NCI-H82 treated with DMSO at 0.1 percent for 48 hours (cell line): ENCODE results near the gene ZNF521.
"Not testable (repeated sequence)": the region's sequence is repeated elsewhere in the genome, so short reads cannot be mapped to it uniquely, and the experiment has no call there.

Source experiments
- DNase-seq: peaks from one replicate; lab custom pipeline; 2025; ENCODE audit not compliant: unreplicated experiment; lab: John Stamatoyannopoulos, UW

ZNF521 gene

DNA sequence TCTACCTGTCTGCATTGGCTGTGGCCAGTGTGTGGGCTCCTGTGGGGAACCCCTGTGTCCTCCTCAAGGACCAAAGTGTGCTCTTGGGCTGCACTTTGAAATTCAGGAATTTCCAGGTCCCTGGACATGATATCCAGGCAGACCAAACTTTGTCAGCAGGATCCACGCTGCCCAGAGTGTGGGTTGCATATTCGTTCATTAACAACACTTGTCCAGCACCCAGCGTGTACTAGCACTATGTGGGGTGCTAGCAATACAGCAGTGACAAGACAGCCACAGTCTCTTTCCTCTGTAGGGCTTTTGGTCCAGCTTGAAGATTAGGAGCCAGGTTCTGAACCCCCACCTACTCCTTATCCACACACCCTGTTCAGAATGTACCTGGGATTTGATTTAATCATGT lies 304.5 kb downstream of the ZNF521 start:
- DNase-seq, result no peak

DNA sequence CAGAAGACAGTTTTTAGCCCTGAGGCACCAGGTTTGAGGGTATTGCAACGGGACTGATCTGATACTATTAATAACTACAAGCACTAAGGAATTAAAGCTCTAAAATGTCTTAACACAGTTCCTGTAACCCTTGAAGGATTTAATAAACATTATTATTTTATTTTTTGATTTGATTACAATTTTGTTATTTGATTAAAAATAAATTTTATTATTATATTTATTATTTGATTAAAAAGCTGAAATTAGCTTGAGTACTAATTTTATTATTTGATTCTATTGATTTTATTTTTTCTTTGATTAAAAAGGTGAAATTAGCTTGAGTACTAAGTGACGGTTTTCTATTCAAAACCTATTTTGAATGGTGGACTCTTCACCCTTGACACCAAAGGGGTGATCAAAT lies 307.3 kb downstream of the ZNF521 start:
- DNase-seq, result no peak

- no peak for DNase-seq
Observed at GRCh38 chr18:25043104-25043503, 308.9 kb downstream of the ZNF521 start.

DNA sequence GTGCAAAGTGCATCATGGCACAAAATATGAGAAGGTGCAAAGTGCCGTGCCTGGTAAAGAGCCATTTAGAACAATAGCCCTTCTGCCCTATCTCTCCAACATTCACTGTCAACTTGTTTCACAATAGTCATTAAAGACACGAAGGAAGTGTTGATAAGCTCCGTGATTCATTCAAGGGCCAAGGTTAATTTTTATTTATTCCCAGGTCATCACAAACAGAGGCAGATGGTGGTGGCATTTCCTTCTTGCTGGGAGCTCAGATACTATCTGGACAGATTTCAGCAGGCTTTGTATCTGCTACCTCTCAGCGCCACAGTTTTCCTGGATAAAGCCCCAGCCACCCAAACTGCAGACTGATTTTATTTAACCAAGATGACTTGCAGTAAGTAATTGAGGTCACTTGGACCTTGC lies 309.3 kb downstream of the ZNF521 start:
- DNase-seq, result no peak

DNA sequence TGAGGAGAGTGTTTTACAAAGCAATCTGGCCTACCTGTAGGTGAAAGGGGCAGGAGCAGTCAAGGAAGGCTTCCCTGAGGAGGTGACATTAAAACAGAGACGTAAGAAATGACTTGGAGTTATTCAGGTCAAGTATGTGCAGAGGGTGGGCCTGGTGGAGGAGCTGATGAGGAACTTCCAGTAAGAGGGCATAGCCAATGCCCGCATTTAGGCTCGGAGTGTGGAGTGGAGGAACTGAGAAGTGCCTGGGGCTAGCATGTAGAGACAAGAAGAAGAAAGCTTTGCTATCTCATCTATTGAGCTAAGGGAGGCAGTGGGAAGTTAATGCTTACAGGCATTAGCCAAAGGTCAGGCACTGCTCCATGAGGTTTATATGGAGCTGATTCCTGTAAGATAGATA lies 312.2 kb downstream of the ZNF521 start:
- no peak for DNase-seq

DNA sequence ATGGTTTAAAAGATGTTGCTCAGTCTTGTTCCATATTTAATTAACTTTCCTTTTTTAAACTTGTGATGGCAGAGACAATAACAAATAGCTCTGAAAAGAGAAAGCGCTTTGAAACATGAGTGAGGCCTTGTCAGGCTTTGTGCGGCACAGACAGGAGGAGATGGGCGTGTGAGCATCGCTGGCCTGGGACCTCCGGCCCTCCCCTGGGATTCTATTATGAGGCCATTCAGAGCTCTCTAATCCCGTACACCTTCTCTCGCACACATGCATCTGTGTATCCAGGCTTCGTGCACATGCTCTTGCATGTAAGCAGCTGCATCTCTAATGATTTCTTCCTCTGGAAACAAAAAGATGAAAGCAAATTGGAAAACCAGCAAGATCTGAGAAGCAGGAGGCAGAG lies 313.7 kb downstream of the ZNF521 start:
- DNase-seq, result no peak

DNA sequence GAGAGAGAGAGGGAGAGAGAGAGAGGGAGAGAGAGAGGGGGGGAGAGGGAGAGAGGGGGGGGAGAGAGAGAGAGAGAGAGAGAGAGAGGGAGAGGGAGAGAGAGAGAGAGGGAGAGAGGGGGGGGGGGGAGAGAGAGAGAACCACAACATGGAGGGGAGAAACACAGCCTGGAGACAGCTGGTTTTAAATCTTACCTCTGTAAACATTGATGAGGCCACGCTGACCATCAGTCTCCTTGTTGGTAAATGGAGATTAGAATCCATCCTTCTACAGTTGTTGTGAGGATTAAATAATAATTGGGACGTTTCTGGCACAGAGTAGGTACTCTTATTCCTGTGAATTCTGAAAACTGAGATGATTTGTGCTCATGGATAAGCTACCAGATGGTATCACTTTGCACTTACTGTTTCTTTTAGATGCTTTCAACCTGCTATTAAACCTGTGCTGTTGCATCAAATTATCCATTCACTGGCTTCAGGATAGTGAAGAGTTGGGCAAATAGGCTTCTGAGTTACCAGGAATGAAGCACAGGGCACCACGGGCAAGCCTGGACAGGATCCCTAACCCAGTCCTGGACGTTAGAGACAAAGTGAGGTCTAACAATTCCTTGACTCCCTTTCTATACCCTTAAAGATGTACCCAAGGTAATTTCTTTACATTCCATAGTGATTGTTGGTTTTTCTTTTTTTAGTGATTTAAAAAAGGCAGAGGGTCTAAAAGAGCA lies 318.1 kb downstream of the ZNF521 start:
- no peak for DNase-seq

GRCh38 chr18:25033175-25033574 lies 318.8 kb downstream of the ZNF521 start:
- not testable (repeated sequence) for DNase-seq

DNA sequence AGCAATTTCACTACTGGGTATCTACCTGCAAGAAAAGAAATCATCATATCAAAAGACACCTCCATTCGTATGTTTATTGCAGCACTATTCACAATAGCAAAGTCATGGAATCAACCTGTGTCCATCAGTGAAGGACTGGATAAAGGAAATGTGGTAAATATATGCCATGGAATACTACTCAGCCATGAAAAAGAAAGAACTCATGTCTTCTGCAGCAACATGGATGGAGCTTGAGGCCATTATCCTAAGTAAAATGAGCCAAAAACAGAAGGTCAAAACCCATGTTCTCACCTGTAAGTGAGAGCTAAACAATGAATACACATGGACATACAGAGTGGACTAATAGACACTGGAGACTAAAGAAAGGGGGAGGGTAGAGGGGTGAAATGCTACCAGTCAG lies 322.2 kb downstream of the ZNF521 start:
- DNase-seq, result no peak

GRCh38 chr18:25019931-25020330 lies 332.0 kb downstream of the ZNF521 start:
- no peak for DNase-seq

DNA sequence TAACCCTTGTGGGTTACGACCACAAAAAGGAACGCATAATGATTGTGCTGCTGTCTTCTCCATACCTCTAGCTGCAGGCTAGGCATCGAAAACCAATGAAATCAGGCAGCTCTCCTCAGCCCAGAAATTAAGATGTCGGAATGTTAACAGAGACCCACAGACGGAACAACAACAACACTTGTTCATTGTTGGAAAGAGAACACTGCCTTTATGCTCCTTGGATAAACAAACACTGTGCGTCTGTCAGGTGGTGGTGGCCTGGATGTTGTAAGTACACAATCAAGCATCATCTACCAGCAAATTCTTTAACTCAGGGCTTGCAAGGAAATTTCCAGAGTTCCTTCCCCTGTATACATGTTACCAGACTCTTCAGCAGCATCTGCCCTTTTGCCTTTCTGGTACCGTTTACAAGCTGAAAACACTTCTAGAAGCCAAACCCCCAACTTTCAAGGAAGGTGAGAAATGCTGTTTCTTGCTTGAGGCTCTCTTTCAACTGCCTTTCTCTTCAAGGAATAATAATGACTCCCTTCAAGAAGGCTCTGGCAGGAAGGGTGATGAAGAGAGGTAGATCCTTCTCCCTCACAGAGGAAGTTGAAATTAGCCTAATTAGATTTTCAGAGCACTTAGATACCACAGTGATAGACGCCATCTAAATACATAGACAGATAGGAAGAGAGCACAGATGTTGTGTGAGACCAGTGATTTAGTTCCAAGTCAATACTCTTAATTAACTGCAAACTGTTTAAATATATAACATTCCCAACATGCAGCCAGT lies 332.7 kb downstream of the ZNF521 start:
- peak; percentile 22 for DNase-seq

- no peak for DNase-seq
Observed at GRCh38 chr18:25016666-25017065, 335.3 kb downstream of the ZNF521 start.

- DNase-seq, result no peak
Observed at GRCh38 chr18:25016181-25016580, 335.8 kb downstream of the ZNF521 start.
